Subcutaneous adipose tissue (tissue), 4 donors: ENCODE measurements around the gene ARF3. TPM values are rescaled to one million over a fixed set of nuclear protein-coding genes. Genes with fewer than 3 reads are reported as not detected.

Experiments
- total RNA-seq, 4 donors: library from RNA; depleted of rRNA; stranded (reverse); fragments of >200 nt; gene quantifications; one replicate each; pipeline ENCODE4 v1.1.0, GENCODE V29; 2016
- TF ChIP-seq, protein P1 (sequence below): fragments of 450-650 bp; IDR thresholded peaks from one replicate; pipeline ENCODE4 v1.5.1; 2016; ENCODE audit warnings: low read depth, mild to moderate bottlenecking, control low read depth, antibody characterized with exemption, moderate library complexity

The ARF3 gene
- total RNA-seq, 4 donors from 2014 or later: 39.9 to 58.4 (median 48.5) TPM

GRCh38 chr12:48946205-48946604 is 11.1 kb downstream of the ARF3 start:
- TF ChIP-seq, protein P1, sequence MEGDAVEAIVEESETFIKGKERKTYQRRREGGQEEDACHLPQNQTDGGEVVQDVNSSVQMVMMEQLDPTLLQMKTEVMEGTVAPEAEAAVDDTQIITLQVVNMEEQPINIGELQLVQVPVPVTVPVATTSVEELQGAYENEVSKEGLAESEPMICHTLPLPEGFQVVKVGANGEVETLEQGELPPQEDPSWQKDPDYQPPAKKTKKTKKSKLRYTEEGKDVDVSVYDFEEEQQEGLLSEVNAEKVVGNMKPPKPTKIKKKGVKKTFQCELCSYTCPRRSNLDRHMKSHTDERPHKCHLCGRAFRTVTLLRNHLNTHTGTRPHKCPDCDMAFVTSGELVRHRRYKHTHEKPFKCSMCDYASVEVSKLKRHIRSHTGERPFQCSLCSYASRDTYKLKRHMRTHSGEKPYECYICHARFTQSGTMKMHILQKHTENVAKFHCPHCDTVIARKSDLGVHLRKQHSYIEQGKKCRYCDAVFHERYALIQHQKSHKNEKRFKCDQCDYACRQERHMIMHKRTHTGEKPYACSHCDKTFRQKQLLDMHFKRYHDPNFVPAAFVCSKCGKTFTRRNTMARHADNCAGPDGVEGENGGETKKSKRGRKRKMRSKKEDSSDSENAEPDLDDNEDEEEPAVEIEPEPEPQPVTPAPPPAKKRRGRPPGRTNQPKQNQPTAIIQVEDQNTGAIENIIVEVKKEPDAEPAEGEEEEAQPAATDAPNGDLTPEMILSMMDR: no peak

GRCh38 chr12:48943221-48943620 is 14.1 kb downstream of the ARF3 start:
- TF ChIP-seq, protein P1: no peak

- TF ChIP-seq, protein P1: no peak
These were observed 17.1 kb downstream of the ARF3 start for GRCh38 chr12:48940181-48940580.

DNA sequence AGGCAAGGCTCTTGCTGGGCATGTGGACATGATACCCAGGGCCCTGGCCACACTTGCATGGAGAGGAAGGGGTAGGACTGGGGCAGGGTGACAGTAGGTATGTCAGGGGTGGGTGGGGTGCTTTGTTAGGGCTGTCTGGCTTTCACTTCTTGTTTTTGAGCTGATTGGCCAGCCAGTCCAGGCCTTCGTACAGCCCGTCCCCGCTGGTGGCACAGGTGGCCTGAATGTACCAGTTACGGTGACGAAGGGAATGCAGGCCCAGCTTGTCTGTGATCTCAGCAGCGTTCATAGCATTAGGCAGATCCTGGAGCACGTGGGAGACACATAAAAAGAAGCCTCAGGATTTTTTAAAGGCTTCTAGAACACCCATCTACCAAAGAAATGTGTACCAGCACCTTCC is 18.5 kb downstream of the ARF3 start:
- TF ChIP-seq, protein P1: no peak

DNA sequence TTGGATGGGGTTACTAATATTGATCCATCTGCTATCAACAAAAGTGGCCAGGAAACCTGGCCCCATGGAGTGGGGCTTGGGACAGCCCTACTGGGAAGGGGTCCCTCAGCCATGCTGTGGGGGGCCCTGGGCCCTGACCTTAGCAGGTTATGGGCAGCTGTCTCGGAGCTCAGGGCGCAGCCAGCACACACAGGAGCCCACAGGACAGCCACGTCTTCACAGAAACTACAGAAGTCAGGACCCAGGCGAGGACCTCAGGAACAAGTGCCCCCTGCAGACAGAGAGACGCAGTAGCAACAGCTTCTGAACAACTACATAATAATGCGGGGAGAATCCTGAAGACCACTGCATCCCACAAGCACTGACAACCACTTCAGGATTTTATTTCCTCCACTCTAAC is 20.1 kb downstream of the ARF3 start:
- TF ChIP-seq, protein P1: no peak

GRCh38 chr12:48936379-48936979 is 20.8 kb downstream of the ARF3 start:
- TF ChIP-seq, protein P1: no peak

DNA sequence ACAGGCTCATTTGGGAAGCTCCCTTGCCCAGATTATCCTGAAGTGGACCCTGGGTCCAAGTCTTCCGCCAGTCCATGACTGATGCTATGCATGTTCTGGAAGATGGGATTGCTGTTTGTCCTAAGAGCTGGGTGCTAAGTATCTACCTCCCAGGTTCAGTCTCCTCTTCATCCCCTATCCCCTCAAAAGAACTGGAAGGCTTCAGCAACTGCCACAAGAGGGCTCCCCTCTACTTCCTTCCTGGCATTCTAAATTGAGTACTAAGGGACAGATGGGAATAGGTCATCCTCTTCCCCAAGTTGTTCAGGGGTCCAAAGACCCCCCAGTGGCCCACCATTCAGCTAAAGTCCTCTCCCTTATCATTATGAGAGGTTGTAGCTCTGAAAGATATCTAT is 23.0 kb downstream of the ARF3 start:
- TF ChIP-seq, protein P1: no peak
